ENCODE data around the gene SRM.
"Not testable (repeated sequence)": the region's sequence is repeated elsewhere in the genome, so short reads cannot be mapped to it uniquely, and the experiment has no call there.

The SRM gene

GRCh38 chr1:11059968-11060830, at the start of gene SRM:
SRM (minus strand) TSS chr1:11060018; CDS start chr1:11059943, 75 bp downstream.
- peak; percentile 93 to 96 for ATAC-seq

GRCh38 chr1:11109047-11109760, 49.4 kb upstream of the SRM start:
- ATAC-seq, result no peak

GRCh38 chr1:11107599-11107998, 47.8 kb upstream of the SRM start:
- ATAC-seq, result no peak

GRCh38 chr1:11105586-11105985, 45.8 kb upstream of the SRM start:
- no peak for ATAC-seq

GRCh38 chr1:11101347-11101746, 41.5 kb upstream of the SRM start:
- ATAC-seq, result no peak

GRCh38 chr1:11100806-11101205, 41.0 kb upstream of the SRM start:
- not testable (repeated sequence) for ATAC-seq

- ATAC-seq, result no peak
Measured at GRCh38 chr1:11100149-11100493, 40.3 kb upstream of the SRM start.

- ATAC-seq, result peak; percentile 95 to 96
Measured at GRCh38 chr1:11099310-11100148, 39.7 kb upstream of the SRM start, which contains the start of gene EXOSC10. EXOSC10 (minus strand) TSS chr1:11099869; CDS start chr1:11099831, 38 bp downstream.

- no peak for ATAC-seq
Measured at GRCh38 chr1:11098931-11099309, 39.1 kb upstream of the SRM start.

GRCh38 chr1:11083784-11084183, 24.0 kb upstream of the SRM start:
- not testable (repeated sequence) for ATAC-seq

GRCh38 chr1:11080931-11081330, 21.1 kb upstream of the SRM start:
- ATAC-seq, result no peak

- no peak for ATAC-seq
Measured at GRCh38 chr1:11078631-11079030, 18.8 kb upstream of the SRM start.

- peak in 1 of 2 donors; percentile 58 for ATAC-seq
Measured at GRCh38 chr1:11073398-11073797, 13.6 kb upstream of the SRM start.

GRCh38 chr1:11072216-11072917, 12.5 kb upstream of the SRM start:
- ATAC-seq, result no peak

- no peak for ATAC-seq
Measured at GRCh38 chr1:11071463-11072215, 11.8 kb upstream of the SRM start.

- no peak for ATAC-seq
Measured at GRCh38 chr1:11070876-11071275, 11.1 kb upstream of the SRM start.

GRCh38 chr1:11068600-11069473, 9.0 kb upstream of the SRM start:
- no peak for ATAC-seq

- ATAC-seq, result no peak
Measured at GRCh38 chr1:11067716-11068599, 8.1 kb upstream of the SRM start.

- ATAC-seq, result no peak
Measured at GRCh38 chr1:11065796-11066195, 6.0 kb upstream of the SRM start.

GRCh38 chr1:11064942-11065341, 5.1 kb upstream of the SRM start:
- no peak for ATAC-seq

Measured in activated CD4-positive, CD25-positive, alpha-beta regulatory T cell treated with anti-CD3 and anti-CD28 coated beads, Interleukin-2, amount 50 U/mL, for 24 hours (primary cell).